ENCODE data around the gene ESPN. TPM values are rescaled to one million over a fixed set of nuclear protein-coding genes. Genes with fewer than 3 reads are reported as not detected.

Gene ESPN
- total and polyA plus RNA-seq, 2 of the 4 experiments (the other 2 are of a cell fraction) = under 0.01 to 0.02 TPM

DNA sequence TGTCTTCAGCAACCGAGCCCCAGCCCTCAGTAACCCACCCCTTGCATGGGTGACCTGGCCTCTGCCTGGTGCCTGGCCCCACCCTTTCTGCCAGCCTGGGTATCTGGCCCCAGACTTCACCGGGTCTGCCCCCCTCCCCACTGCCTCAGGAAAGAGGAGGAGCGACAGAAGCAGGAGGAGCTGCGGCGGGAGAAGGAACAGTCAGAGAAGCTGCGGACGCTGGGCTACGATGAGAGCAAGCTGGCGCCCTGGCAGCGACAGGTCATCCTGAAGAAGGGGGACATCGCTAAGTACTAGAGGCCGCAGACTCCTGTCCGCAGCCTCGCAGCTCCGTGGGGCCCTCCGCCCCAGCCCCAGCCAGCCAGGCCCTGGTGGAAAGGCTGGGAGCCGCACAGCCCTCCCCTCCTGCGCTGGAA lies 35.3 kb downstream of the ESPN start:
- CTCF ChIA-PET = no interaction called here

More for the DNA sequence above, 35.3 kb downstream of the ESPN start:
- Histone ChIP-seq H2AFZ (replicated peaks; ENCODE audit: low read length, poor library complexity) (no peak overlapping the region), H3K4me1 (ENCODE audit: control insufficient read depth, insufficient read depth, low read length) (no peaks in the 10 kb centered on the region; the same call in 1 of the 2 replicates), H4K20me1 (ENCODE audit: insufficient read depth, low read length) (no peaks in the 10 kb centered on the region), H3K23ac (ENCODE audit: low read depth, low read length) (no peak overlapping the region), H3K79me1 (ENCODE audit: low read depth in 1 of 2, low read length in 2 of 2) (no peaks in the 10 kb centered on the region), H3K9me1 (ENCODE audit: insufficient read depth, low read length) (no peaks in the 10 kb centered on the region), H3K4me3 (ENCODE audit: insufficient read depth, low read depth, low read length) (no peak overlapping the region), H3K4me2 (ENCODE audit: low read depth, low read length) (no peak overlapping the region), H3K56ac (ENCODE audit: extremely low read depth, insufficient read depth, low read length) (no peak overlapping the region), H3K14ac (replicated peaks; ENCODE audit: low read depth, low read length) (no peak overlapping the region), H2BK20ac (ENCODE audit: low read depth, low read length) (no peak overlapping the region), H2BK120ac (ENCODE audit: low read depth, low read length) (no peak overlapping the region), H2AK5ac (ENCODE audit: low read depth, low read length) (no peak overlapping the region), H3K18ac (ENCODE audit: low read depth, low read length) (no peak overlapping the region), H2BK5ac (ENCODE audit: low read depth, low read length, poor library complexity, severe bottlenecking) (no peak overlapping the region), H3K9me3 (ENCODE audit: control insufficient read depth, insufficient read depth, low read length) (no peaks in the 10 kb centered on the region), H4K91ac (ENCODE audit: insufficient read depth, low read depth, low read length) (no peak overlapping the region), H4K8ac (ENCODE audit: low read depth in 2 of 2, low read length in 2 of 2) (no peak overlapping the region), H3K4ac (ENCODE audit: low read depth, low read length) (no peak overlapping the region), H3K9ac (ENCODE audit: low read depth, low read length) (no peak overlapping the region), H4K5ac (ENCODE audit: low read depth, low read length) (no peak overlapping the region), H2BK15ac (ENCODE audit: low read depth, low read length) (no peak overlapping the region), H3K36me3 (ENCODE audit: control insufficient read depth, insufficient read depth, low read length) (peaks cover 15% of the 10 kb centered on the region), H2AK9ac (replicated peaks; ENCODE audit: low read depth, low read length, poor library complexity) (no peak overlapping the region), H3K27me3 (ENCODE audit: control insufficient read depth, insufficient read depth, low read length) (peaks cover 37% of the 10 kb centered on the region), H3K27ac (ENCODE audit: insufficient read depth, low read length) (no peak overlapping the region)
- DNase-seq (no peak), ATAC-seq (ENCODE audit: low read depth) (no peak; the same call in 1 of the 2 replicates)
- no TSS peak for BruUV-seq (replicated peaks)
- in situ Hi-C loops (cut with MboI; ENCODE audit: low sequenced_read_pairs) = no loop called here
- TF ChIP-seq MXI1 (IDR thresholded peaks at IDR 0.05; ENCODE audit: borderline replicate concordance, low read depth, low read length) = no peak
- no peak for TF ChIP-seq RFX5 (IDR thresholded peaks at IDR 0.05; ENCODE audit: low read depth, low read length)
- TF ChIP-seq BHLHE40 (IDR thresholded peaks at IDR 0.05; ENCODE audit: low read depth, low read length) = no peak
- TF ChIP-seq MAZ (IDR thresholded peaks at IDR 0.05; ENCODE audit: borderline replicate concordance, low read depth, low read length) = no peak
- TF ChIP-seq CEBPB (IDR thresholded peaks at IDR 0.05; ENCODE audit: low read depth, low read length) = no peak
- intact Hi-C loops (cut with micrococcal nuclease) = no loop called here
- dilution Hi-C loops (cut with HindIII; ENCODE audit: low sequenced_read_pairs, unreplicated experiment) = no loop called here
- WGBS, 2 experiments (ENCODE audit: extremely low coverage in 2 of 2, insufficient read length in 1 of 2) = 38% methylated on average over 11 of the region's 18 CpGs; no CpG with 5 or more reads in 1 of the 2 experiments
- POLR2A ChIA-PET (ENCODE audit: unreplicated experiment) = no interaction called here
